CD4-positive, alpha-beta T cell (primary cell): ENCODE data around the gene LRRC47. TPM values are rescaled to one million over a fixed set of nuclear protein-coding genes. Genes with fewer than 3 reads are reported as not detected.

ENCODE experiments used
- ATAC-seq: fragments of 200-7000 bp; cut with Tn5 transposase; one replicate; pipeline ENCODE4 v1.10.0; 2022; ENCODE audit warnings: mild to moderate bottlenecking; ENCODE audit not compliant: poor library complexity
- CTCF ChIA-PET: fragments of 350-600 bp; sonication (Branson Sonifier 250); formaldehyde crosslinking; loops from one replicate; lab custom pipeline; 2021; ENCODE audit warnings: antibody characterized with exemption, inconsistent platforms; lab: Charles Lee
- POLR2A ChIA-PET: fragments of 350-600 bp; sonication (Branson Sonifier 250); formaldehyde crosslinking; loops from one replicate; lab custom pipeline; 2021; ENCODE audit warnings: antibody characterized with exemption, inconsistent platforms; lab: Charles Lee
- DNase-seq, 14 experiments: peaks; one replicate each; pipeline ENCODE4 v3.0.0-alpha.2; 2013 to 2020; ENCODE audit warnings: mixed read lengths in 2 of 14
- H3K27ac ChIP-seq, 2 donors: one replicate each; pipeline versions ENCODE4 v1.5.1 to v1.7.0; 2013; ENCODE audit warnings: low read length in 2 of 2, low read depth in 1 of 2, mild to moderate bottlenecking in 1 of 2
- H3K27me3 ChIP-seq, 2 experiments: 1 replicate in 1 of 2; 2 replicates in 1 of 2; pipeline versions ENCODE4 v1.6.1 to v1.7.0; 2013; ENCODE audit warnings: low read length in 2 of 2, control low read depth in 1 of 2, mild to moderate bottlenecking in 1 of 2, moderate library complexity in 1 of 2; ENCODE audit not compliant: insufficient read depth in 2 of 2, control insufficient read depth in 1 of 2
- H3K36me3 ChIP-seq: one replicate; pipeline ENCODE4 v1.6.1; 2013; ENCODE audit warnings: low read length, control low read depth; ENCODE audit not compliant: insufficient read depth
- H3K4me1 ChIP-seq: one replicate; pipeline ENCODE4 v1.6.1; 2013; ENCODE audit warnings: low read length, control low read depth; ENCODE audit not compliant: insufficient read depth
- H3K4me3 ChIP-seq: one replicate; pipeline ENCODE4 v1.5.1; 2013; ENCODE audit warnings: mild to moderate bottlenecking, low read length, moderate library complexity
- H3K9me3 ChIP-seq, 2 experiments: 1 replicate in 1 of 2; 2 replicates in 1 of 2; pipeline versions ENCODE4 v1.6.1 to v1.7.0; 2013; ENCODE audit warnings: low read length in 2 of 2, mild to moderate bottlenecking in 2 of 2, control low read depth in 1 of 2, moderate library complexity in 1 of 2; ENCODE audit not compliant: control insufficient read depth in 1 of 2, insufficient read depth in 1 of 2
- H3K27ac Mint-ChIP-seq: one replicate; pipeline ENCODE4 v1.8.0; 2020; ENCODE audit warnings: mixed read lengths
- H3K27me3 Mint-ChIP-seq: one replicate; pipeline ENCODE4 v1.8.0; 2021; ENCODE audit warnings: mixed read lengths
- H3K36me3 Mint-ChIP-seq: one replicate; pipeline ENCODE4 v1.8.0; 2021; ENCODE audit warnings: low read depth, mixed read lengths
- H3K4me1 Mint-ChIP-seq: one replicate; pipeline ENCODE4 v1.8.0; 2021; ENCODE audit warnings: low read depth, mixed read lengths
- H3K4me3 Mint-ChIP-seq: one replicate; pipeline ENCODE4 v1.8.0; 2020; ENCODE audit warnings: mild to moderate bottlenecking, mixed read lengths
- H3K9me3 Mint-ChIP-seq: one replicate; pipeline ENCODE4 v1.8.0; 2020; ENCODE audit warnings: mixed read lengths
- intact Hi-C, 2 experiments: fragments of 100-400 bp; cut with DNase I in 1 of 2; cut with micrococcal nuclease in 1 of 2; formaldehyde crosslinking; loops; one replicate each; pipeline versions ENCODE4 v1.15.1 to v1.9.0; 2023 to 2025; cut with DNase I, micrococcal nuclease
- total RNA-seq, 174 experiments: library from RNA in 2 of 174; stranded (reverse) in 2 of 174; gene quantifications; one replicate each; pipeline ENCODE4 v1.2.3 and lab custom pipeline; 2021 to 2026
- TF ChIP-seq, protein P1 (sequence below): fragments of 200-600 bp; IDR thresholded peaks from one replicate; pipeline ENCODE4 v1.8.0; 2022; ENCODE audit warnings: antibody characterized with exemption, mild to moderate bottlenecking

The LRRC47 gene
- total RNA-seq, 2 experiments from 2014 or later, result 30.1 to 32.0 TPM

DNA sequence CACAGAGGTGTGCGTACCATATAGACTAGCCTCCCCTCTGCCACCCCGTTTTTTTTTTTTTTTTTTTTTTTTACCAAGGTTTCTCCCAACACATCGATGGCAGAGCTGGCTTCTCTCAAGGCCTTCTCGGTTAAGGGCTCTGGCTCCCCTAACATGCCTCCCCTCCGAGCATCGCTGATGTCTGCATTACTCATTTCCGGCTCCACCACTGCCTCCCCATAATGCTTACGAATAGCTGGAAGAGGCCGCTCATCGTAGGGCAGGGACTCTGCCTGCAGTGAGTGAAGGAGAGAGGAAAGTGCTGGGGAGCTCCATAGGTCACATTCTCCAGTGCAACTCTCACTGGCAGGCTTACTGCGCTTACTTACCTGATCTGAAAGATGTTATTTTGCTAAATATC, 40.1 kb upstream of the LRRC47 start:
- ChIA-PET CTCF (interaction anchor here (0.7 kb wide), 1 partner anchor 399 kb away, joined by 3 read pairs; no protein-coding TSS in a partner anchor), POLR2A (no interaction called here)

DNA sequence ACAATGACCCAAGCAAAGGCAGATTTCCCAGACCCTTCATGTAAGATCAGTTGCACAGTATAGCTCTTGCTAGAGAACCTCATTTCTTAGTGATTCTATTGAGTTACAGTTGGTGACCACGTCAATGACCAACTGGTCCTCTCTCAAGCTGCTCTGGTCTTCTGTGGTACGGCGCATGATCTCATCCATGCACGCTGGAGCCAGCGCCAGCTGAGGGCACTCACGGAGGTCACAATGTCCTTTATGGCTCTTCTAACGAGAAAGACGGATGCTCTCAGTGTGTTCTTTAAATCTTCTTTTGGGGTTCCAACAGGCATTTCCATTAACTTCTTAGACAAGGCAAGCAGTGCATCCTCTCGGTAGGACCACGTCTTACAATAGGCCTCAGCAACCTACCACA, 38.4 kb upstream of the LRRC47 start:
- no peak overlapping the region for H3K4me3 Mint-ChIP-seq
- H3K9me3 Mint-ChIP-seq, result peaks cover 1% of the 10 kb centered on the region
- DNase-seq, result no peak
- ChIA-PET POLR2A (no interaction called here), CTCF (no interaction called here)
- no peaks in the 10 kb centered on the region for H3K27me3 ChIP-seq
- ATAC-seq, result no peak
- no peaks in the 10 kb centered on the region for H3K4me1 Mint-ChIP-seq
- H3K36me3 ChIP-seq, result peaks cover 72% of the 10 kb centered on the region
- no peak overlapping the region for H3K27ac Mint-ChIP-seq
- no peaks in the 10 kb centered on the region for H3K27me3 Mint-ChIP-seq
- peaks cover 8 to 9% of the 10 kb centered on the region in 2 experiments for H3K9me3 ChIP-seq
- TF ChIP-seq, protein P1, sequence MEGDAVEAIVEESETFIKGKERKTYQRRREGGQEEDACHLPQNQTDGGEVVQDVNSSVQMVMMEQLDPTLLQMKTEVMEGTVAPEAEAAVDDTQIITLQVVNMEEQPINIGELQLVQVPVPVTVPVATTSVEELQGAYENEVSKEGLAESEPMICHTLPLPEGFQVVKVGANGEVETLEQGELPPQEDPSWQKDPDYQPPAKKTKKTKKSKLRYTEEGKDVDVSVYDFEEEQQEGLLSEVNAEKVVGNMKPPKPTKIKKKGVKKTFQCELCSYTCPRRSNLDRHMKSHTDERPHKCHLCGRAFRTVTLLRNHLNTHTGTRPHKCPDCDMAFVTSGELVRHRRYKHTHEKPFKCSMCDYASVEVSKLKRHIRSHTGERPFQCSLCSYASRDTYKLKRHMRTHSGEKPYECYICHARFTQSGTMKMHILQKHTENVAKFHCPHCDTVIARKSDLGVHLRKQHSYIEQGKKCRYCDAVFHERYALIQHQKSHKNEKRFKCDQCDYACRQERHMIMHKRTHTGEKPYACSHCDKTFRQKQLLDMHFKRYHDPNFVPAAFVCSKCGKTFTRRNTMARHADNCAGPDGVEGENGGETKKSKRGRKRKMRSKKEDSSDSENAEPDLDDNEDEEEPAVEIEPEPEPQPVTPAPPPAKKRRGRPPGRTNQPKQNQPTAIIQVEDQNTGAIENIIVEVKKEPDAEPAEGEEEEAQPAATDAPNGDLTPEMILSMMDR, result no peak
- peaks cover 83% of the 10 kb centered on the region for H3K36me3 Mint-ChIP-seq
- no peaks in the 10 kb centered on the region for H3K4me1 ChIP-seq
- no peak overlapping the region for H3K27ac ChIP-seq
- intact Hi-C loops, result no loop called here
- H3K4me3 ChIP-seq, result no peak overlapping the region

More for the DNA sequence above, 40.1 kb upstream of the LRRC47 start:
- intact Hi-C loops, result no loop called here
- H3K4me3 ChIP-seq, result no peak overlapping the region
- DNase-seq (no peak), ATAC-seq (no peak)
- TF ChIP-seq, protein P1, result no peak
- Mint-ChIP-seq H3K9me3 (peaks cover 1% of the 10 kb centered on the region), H3K27ac (no peak overlapping the region), H3K36me3 (peaks cover 86% of the 10 kb centered on the region), H3K4me3 (no peak overlapping the region), H3K4me1 (no peaks in the 10 kb centered on the region), H3K27me3 (no peaks in the 10 kb centered on the region)
- H3K4me1 ChIP-seq, result no peaks in the 10 kb centered on the region
- H3K27me3 ChIP-seq, result no peaks in the 10 kb centered on the region
- peaks cover 8 to 9% of the 10 kb centered on the region in 2 experiments for H3K9me3 ChIP-seq
- no peak overlapping the region for H3K27ac ChIP-seq
- peaks cover 70% of the 10 kb centered on the region for H3K36me3 ChIP-seq

DNA sequence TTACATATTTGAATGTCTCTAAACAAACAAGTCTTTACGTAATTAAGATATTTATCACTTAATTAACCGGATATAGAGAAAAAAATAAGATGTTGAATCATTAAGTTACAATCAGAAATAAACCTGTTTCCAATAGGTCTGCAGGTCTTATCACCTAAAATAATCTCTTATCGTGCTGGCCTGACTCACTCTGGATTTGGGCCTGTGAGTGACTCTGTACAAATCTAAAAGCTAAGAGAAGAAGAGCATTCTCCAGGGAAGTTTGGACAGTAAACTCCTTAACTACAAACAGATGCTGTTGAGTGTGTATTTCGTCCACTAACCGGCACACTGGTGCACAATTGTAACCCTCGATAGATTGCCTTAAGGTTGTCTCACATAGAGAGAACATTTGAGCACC, 35.4 kb upstream of the LRRC47 start:
- no peaks in the 10 kb centered on the region for H3K9me3 ChIP-seq
- H3K27me3 ChIP-seq, result no peaks in the 10 kb centered on the region
- no peaks in the 10 kb centered on the region for H3K4me1 Mint-ChIP-seq
- no peak overlapping the region for H3K27ac Mint-ChIP-seq
- H3K36me3 ChIP-seq, result peaks cover 69% of the 10 kb centered on the region
- no peaks in the 10 kb centered on the region for H3K4me1 ChIP-seq
- ATAC-seq, result no peak
- intact Hi-C loops, result no loop called here
- H3K27me3 Mint-ChIP-seq, result no peaks in the 10 kb centered on the region
- no peak for DNase-seq
- H3K4me3 ChIP-seq, result no peak overlapping the region
- H3K9me3 Mint-ChIP-seq, result no peaks in the 10 kb centered on the region
- TF ChIP-seq, protein P1, result no peak
- no peak overlapping the region for H3K4me3 Mint-ChIP-seq
- no peak overlapping the region for H3K27ac ChIP-seq
- ChIA-PET CTCF (no interaction called here), POLR2A (interaction anchor here (0.5 kb wide), 1 partner anchor 278 kb away, joined by 3 read pairs; no protein-coding TSS in a partner anchor)
- H3K36me3 Mint-ChIP-seq, result peaks cover 80% of the 10 kb centered on the region
